HG03521 (cell line): Measurements from ENCODE around the gene PFN1.

Experiments used
- ATAC-seq: cut with Tn5 transposase; IDR thresholded peaks from one replicate; pipeline ENCODE4 v1.9.1; 2021; ENCODE audit warnings: mild to moderate bottlenecking, moderate library complexity; ENCODE audit not compliant: unreplicated experiment

PFN1 gene

GRCh38 chr17:4948166-4948930 lies at the start of gene PFN1:
PFN1 (minus strand) TSS chr17:4948530; CDS start chr17:4948394, 136 bp downstream.
- peak; percentile 12 for ATAC-seq

DNA sequence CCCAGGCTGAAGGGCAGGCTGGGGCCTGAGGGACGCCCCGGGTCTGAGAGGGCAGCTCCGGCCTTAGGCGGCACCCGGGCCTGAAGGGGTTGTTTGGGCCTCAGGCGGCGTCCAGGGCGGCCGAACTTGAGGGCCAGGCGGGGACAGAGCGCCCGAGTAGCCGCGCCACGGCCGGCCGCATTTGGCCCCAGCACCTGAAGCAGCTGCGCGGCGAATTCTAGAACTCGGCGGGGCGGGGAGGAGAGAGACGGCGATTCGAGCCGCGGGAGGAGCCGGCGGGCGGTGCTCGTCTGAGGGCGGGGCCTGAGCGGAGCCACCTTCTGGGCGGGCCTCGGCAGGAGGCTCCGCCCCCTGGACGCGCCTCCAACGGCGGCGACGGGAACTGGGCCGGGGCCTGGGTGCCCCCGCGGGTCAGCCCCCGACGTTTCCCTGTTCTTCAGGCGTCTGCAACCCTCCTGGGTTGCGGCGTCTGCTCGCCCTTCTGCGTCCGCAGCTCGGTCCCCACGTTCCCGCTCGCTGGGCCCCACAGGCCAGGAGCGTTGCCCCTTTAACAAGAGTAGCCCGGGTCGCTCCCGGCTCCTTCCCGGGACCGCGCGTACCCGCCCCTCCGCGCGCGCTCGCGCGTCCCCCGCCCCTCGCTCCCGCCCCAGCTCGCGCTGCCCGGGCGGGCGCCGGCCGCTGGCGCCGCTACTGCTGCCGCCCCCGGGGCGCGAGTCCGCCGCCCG lies 49.1 kb upstream of the PFN1 start, which contains the start of the genes INCA1 and KIF1C:
INCA1 (minus strand) TSS at position 221 of the 725 bp plus-strand sequence. CDS start 3,085 bp downstream, outside the sequence.
KIF1C (plus strand) TSS at position 649 of the 725 bp plus-strand sequence. CDS start 2,297 bp downstream, outside the sequence.
- ATAC-seq = peak; percentile 78

GRCh38 chr17:4994081-4994595 lies 45.8 kb upstream of the PFN1 start:
- no peak for ATAC-seq

DNA sequence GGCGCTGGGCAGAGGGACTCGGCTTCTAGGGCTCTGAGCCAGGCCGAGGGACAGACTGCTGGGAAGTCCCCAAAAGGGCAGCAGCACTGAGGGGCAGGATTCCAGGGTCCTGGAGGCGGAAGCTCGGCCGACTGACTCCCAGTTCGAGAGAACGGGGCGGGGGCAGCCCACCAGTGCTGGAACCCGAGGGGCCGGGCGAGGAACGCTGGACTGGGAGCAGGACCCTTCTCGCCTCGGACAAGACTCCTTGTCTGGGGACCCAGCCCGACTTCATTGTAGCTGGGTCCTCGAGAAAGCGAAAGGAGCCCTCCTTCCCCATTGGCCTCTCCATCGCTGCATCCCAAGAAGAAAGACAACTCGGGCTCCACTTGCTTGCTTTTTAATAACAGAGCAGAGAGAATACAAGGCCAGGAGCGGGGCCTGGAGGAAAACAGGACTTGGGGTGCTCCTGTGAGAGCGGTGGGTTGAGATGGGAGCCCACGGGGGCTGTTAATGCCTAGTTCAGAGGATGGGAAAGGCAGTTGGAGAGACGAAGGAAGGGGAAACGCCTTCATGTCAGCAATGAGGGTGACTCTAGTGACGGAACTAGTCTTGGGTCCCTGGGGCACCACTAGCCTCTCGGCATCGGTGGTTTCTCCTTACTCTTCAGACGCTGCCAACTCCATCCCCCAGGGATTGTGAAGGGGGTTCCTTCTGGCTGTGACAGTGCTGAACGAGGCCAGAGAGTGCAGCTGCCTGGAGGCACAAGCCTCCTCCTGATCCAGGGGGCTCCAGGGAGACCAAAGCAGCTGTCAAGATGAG lies 39.6 kb upstream of the PFN1 start:
- no peak for ATAC-seq

GRCh38 chr17:4986951-4987766 lies 38.8 kb upstream of the PFN1 start, which contains the start of gene CAMTA2:
CAMTA2 (minus strand) TSS chr17:4987675; CDS start chr17:4986222, 1,453 bp downstream.
- ATAC-seq = peak; percentile 59

DNA sequence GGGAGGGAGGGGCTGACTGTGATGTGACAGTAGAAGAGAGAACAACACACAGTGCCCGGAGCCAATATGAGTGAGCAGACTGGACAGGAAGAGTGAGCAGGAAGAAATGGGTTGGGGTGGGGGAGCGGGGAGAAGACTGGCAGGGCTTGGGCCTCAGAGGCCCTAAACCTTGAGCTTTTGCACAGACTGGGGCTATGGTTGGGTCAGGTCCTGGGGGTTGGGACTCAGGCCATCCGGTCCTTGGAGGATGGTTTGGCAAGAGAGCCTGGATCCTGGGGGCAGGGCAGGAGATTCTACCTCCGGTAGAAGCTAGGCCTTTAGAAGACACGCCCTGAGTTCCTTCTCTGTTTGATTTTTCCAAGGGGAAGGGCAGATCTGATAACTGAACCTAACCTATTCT lies 38.1 kb upstream of the PFN1 start:
- no peak for ATAC-seq

DNA sequence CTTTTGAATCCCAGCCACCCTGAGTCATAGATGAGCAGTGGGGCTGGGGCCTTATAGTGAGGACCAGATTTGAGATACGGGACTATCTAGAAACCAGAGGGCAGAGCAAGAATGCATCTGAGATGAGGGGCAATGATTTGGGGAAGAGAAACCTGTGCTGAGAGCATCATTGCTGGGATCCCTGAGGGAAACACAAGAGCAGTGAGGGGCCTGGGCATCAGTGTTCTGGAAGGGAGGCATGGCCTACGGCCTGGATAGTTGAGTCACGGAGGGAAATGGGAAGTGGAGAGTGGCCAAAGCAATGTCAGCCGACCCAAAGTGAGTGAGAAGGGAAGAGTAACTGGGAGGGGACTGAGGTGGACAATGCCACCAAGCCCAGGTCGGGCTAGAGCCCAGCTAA lies 34.0 kb upstream of the PFN1 start:
- no peak for ATAC-seq

- ATAC-seq = no peak
Measured at GRCh38 chr17:4980644-4981216, 32.4 kb upstream of the PFN1 start.

- no peak for ATAC-seq
Measured at GRCh38 chr17:4978726-4979125, 30.4 kb upstream of the PFN1 start.

DNA sequence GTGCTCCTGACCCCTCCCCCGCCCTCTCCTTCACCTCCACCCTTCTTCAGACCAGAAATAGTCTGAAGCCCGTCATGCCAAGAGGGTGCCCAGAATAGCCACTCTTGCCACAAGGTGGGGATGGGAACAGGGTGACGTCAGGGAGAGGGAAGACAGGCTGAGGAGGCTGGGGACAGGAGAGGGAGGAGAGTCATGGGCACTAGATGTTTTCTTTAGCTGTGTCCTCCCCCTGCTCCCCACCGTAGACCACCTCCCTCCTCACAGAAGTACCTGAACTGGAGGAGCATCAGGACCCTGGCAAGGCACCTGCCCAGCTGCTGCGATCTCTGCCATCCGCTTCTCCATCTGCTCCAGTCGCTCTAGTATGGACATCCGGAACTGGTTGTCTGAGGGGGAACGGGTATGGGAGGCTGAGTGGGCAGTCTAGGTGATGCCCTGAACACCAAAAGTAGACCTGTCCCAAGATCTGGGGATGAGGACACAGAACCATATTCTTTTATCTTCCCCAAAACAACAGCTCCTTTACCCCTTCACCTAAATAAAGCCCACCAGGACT lies 25.9 kb upstream of the PFN1 start:
- no peak for ATAC-seq

- ATAC-seq = no peak
Measured at GRCh38 chr17:4973256-4974114, 25.2 kb upstream of the PFN1 start.

GRCh38 chr17:4972752-4973151 lies 24.4 kb upstream of the PFN1 start:
- no peak for ATAC-seq

DNA sequence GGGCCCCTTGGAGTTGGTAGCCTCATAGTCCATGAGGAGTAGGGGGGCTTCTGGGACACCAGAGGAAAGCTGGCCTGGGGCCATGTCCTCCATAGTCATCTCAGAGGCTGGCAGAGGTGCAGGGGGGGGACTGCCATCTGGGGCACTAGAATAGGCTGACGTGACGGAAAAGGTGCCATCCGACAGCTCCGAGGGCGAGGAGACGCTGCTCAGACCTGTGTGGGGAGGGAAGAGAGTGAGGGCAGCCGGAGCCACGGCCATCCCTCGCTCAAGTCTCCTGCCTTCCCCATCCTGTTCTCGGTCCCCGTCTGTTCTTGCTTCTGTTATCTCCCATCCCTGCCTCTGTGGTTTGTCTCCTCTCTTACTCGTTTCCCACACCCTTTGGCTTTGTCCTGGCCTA lies 24.0 kb upstream of the PFN1 start:
- ATAC-seq = no peak

GRCh38 chr17:4971826-4972225 lies 23.5 kb upstream of the PFN1 start:
- no peak for ATAC-seq

- no peak for ATAC-seq
Measured at GRCh38 chr17:4970273-4970672, 21.9 kb upstream of the PFN1 start.

DNA sequence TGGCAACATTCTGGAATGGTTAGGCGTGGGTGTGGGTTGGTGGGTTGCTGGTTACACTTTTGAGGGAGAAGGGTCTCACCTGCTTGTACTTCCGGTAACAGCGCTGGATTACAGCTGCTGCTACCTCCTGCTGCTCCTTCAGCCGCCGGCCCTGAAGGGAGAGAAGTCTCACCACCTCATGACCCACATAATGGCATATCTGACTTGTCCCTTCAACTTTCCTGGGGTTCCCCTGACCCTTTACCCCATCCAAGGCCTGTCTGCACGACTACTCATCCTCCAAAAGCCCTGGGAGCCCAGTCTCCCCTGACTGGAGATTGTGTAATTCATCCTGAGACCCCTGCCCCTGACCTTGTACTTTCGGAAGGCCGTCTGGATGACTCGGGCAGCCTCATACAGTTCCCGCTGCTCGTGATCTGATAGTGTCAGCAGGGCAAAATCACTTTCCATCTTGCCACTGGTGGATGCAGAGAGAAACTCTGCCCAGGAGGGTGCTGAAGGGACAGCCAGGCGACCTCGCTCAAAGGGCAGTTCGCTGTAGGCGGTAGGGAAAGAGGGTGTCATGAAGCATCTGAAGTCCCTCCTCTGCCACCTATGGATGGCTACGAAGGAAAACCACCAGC lies 21.3 kb upstream of the PFN1 start:
- no peak for ATAC-seq

DNA sequence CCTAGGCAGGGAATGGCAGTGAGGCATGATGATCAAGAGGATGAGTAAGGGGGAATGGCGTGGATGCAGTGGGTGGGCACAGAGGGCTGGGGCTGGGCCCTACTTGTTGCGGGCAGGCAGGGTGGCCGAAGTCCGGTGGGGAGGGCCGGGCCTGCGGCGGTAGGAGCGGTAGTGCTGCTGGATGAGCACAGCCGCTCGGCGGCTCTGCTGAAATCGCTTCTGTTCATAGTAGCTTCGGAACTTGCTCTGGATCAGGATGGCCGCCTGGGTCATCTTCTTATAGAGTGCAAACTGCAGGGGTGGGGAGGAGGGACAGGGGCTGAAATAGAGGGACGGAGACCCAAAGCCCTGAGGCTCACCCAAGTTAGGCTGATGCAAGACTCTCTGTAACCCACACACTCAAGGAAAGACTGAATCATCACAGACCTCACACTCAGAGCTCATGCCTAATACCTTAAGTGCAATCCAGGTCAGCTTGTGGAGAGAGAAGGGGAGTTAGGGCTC lies 20.8 kb upstream of the PFN1 start:
- ATAC-seq = no peak
